Smooth muscle cell (in vitro differentiated cells): ENCODE results near the gene FASTK. TPM values are rescaled to one million over a fixed set of nuclear protein-coding genes. Genes with fewer than 3 reads are reported as not detected.
A peak's percentile ranks its signal among the peaks of the same experiment; 100 is the strongest.

Source experiments
- DNase-seq: peaks from one replicate; lab custom pipeline; 2025; ENCODE audit not compliant: unreplicated experiment; lab: John Stamatoyannopoulos, UW
- H2AFZ ChIP-seq: fragments of 200-600 bp; sonication (generic); 2 replicates; pipeline ENCODE4 v1.6.0; 2016; ENCODE audit warnings: antibody characterized with exemption, low read depth, mild to moderate bottlenecking
- H3F3A ChIP-seq: fragments of 200-600 bp; sonication (generic); 2 replicates; pipeline ENCODE4 v1.6.0; 2017; ENCODE audit warnings: antibody characterized with exemption, low read depth
- H3K27ac ChIP-seq: fragments of 200-600 bp; sonication (generic); 2 replicates; pipeline ENCODE4 v1.5.1; 2016; ENCODE audit warnings: low read depth, mild to moderate bottlenecking
- H3K27me3 ChIP-seq: fragments of 200-600 bp; sonication (generic); 2 replicates; pipeline ENCODE4 v1.6.1; 2016; ENCODE audit warnings: low read depth, mild to moderate bottlenecking
- H3K36me3 ChIP-seq: fragments of 200-600 bp; sonication (generic); 2 replicates; pipeline ENCODE4 v1.5.1; 2016; ENCODE audit warnings: low read depth
- H3K4me1 ChIP-seq: fragments of 200-600 bp; sonication (generic); 2 replicates; pipeline ENCODE4 v1.5.1; 2016; ENCODE audit warnings: low read depth
- H3K4me2 ChIP-seq: fragments of 200-600 bp; sonication (generic); 2 replicates; pipeline ENCODE4 v1.6.0; 2016; ENCODE audit warnings: mild to moderate bottlenecking
- H3K4me3 ChIP-seq: fragments of 200-600 bp; sonication (generic); 2 replicates; pipeline ENCODE4 v1.5.1; 2016; ENCODE audit warnings: mild to moderate bottlenecking
- H3K79me2 ChIP-seq: fragments of 200-600 bp; sonication (generic); 2 replicates; pipeline ENCODE4 v1.6.0; 2016; ENCODE audit warnings: low read depth, mild to moderate bottlenecking
- H3K9ac ChIP-seq: fragments of 200-600 bp; sonication (generic); 2 replicates; pipeline ENCODE4 v1.6.0; 2016; ENCODE audit warnings: low read depth
- H3K9me3 ChIP-seq: fragments of 200-600 bp; sonication (generic); replicated peaks from 2 replicates; pipeline ENCODE4 v1.5.1; 2016; ENCODE audit warnings: low read depth
- H4K20me1 ChIP-seq: fragments of 200-600 bp; sonication (generic); 2 replicates; pipeline ENCODE4 v1.6.0; 2016; ENCODE audit warnings: low read depth
- WGBS: methylation state at CpG from one replicate; pipeline ENCODE4 v1.1.7; 2016; ENCODE audit warnings: low lambda C conversion rate; 5-methylcytosine and 5-hydroxymethylcytosine counted together
- polyA plus RNA-seq: library from polyadenylated mRNA; unstranded; fragments of >200 nt; fragmentation: Nextera tagmentation; extraction: Ambion mirVana; gene quantifications from 2 replicates; pipeline ENCODE4 v1.2.1, GENCODE V29; 2016
- total RNA-seq: library from RNA; depleted of rRNA; stranded (reverse); fragments of >200 nt; gene quantifications from 2 replicates; pipeline ENCODE4 v1.2.3, GENCODE V29; 2014
- TF ChIP-seq, protein P1 (sequence below): fragments of 200-600 bp; sonication (generic); IDR thresholded peaks from 2 replicates; pipeline ENCODE4 v1.5.1; 2017; ENCODE audit warnings: borderline replicate concordance, mild to moderate bottlenecking, antibody characterized with exemption; ENCODE audit not compliant: insufficient read depth, poor library complexity, severe bottlenecking

Gene FASTK
- total and polyA plus RNA-seq, 2 experiments from 2014 or later: 100 to 177 TPM

DNA sequence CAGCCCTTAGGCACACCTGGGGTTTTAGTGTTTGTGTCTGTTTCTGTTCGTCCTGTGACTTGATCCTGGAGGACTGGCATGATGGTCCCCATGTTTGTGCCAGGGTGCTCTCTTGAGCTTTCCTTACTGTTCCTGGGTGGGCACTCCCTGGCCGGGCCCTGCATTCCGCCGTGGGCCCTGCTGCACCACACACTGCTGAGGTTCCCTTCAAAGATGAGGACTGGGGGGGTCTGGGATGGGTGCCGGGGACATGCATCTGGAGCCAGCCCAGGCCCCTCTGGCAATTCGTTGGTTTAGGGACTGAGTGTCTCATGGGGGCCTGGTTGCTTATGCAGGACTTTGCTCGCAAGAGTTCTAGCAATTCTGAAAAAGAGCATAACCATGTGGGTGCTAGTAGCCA is 10.4 kb upstream of the FASTK start:
- DNase-seq: no peak
- Histone ChIP-seq H3K4me2 (no peak overlapping the region), H3K4me1 (peaks cover 24% of the 10 kb centered on the region), H3K36me3 (no peaks in the 10 kb centered on the region), H3K27me3 (no peaks in the 10 kb centered on the region), H3F3A (peaks cover 16% of the 10 kb centered on the region), H2AFZ (no peak overlapping the region), H3K79me2 (peaks cover 89% of the 10 kb centered on the region), H3K27ac (no peak overlapping the region), H3K9me3 (no peaks in the 10 kb centered on the region), H4K20me1 (peaks cover 91% of the 10 kb centered on the region), H3K9ac (no peak overlapping the region), H3K4me3 (no peak overlapping the region)
- TF ChIP-seq, protein P1, sequence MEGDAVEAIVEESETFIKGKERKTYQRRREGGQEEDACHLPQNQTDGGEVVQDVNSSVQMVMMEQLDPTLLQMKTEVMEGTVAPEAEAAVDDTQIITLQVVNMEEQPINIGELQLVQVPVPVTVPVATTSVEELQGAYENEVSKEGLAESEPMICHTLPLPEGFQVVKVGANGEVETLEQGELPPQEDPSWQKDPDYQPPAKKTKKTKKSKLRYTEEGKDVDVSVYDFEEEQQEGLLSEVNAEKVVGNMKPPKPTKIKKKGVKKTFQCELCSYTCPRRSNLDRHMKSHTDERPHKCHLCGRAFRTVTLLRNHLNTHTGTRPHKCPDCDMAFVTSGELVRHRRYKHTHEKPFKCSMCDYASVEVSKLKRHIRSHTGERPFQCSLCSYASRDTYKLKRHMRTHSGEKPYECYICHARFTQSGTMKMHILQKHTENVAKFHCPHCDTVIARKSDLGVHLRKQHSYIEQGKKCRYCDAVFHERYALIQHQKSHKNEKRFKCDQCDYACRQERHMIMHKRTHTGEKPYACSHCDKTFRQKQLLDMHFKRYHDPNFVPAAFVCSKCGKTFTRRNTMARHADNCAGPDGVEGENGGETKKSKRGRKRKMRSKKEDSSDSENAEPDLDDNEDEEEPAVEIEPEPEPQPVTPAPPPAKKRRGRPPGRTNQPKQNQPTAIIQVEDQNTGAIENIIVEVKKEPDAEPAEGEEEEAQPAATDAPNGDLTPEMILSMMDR: no peak
- WGBS: 92% methylated on average over 7 of the region's 7 CpGs

DNA sequence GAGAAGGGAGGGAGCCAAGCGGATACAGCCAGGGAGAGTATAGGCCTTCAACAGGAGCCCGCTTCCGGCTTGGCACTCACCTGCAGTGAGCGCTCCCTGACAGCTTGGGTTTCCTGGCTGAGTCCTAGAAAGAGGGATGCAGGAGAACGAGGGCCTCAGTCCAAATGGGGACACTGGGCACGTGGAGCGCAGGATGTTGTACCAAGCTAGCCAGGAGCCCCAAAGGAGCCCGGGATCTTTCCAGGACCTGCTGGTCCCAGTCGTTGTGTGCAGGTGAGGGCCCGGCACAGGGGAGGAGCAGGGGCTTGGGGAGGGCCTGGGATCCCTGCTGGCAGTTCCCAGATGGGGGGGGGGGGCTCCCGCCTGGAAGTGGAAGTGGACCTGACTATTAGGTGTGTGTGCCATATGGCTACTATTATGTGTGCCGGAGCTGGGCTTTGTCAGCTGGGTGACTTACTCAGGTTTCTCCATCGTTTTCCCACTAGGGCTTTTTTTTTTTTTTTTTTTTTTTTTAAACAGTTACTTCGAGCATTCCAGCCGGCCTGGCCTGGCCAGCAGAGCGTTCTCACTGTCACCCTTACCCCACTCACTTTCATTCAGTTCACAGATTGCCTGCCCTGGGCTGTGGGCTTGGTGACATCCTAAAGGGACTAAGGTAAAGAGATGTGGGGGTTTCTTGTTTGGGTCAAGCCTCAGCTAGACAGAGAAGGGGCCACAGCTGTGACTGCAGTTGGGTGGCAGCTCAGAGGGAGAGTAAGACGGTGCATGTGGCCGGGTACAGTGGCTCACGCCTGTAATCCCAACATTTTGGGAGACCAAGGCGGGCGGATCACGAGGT is 9.5 kb upstream of the FASTK start:
- Histone ChIP-seq H4K20me1 (peaks cover 82% of the 10 kb centered on the region), H3K4me2 (peak overlapping the region; percentile 92), H3K4me1 (peaks cover 28% of the 10 kb centered on the region), H3K4me3 (no peak overlapping the region), H3K79me2 (peaks cover 81% of the 10 kb centered on the region), H2AFZ (no peak overlapping the region), H3K27ac (peak overlapping the region; percentile 93), H3K36me3 (no peaks in the 10 kb centered on the region), H3F3A (peaks cover 21% of the 10 kb centered on the region), H3K27me3 (no peaks in the 10 kb centered on the region), H3K9me3 (no peaks in the 10 kb centered on the region), H3K9ac (peak overlapping the region; percentile 84)
- DNase-seq: no peak
- TF ChIP-seq, protein P1: no peak
- WGBS: 84% methylated on average over 17 of the region's 22 CpGs

DNA sequence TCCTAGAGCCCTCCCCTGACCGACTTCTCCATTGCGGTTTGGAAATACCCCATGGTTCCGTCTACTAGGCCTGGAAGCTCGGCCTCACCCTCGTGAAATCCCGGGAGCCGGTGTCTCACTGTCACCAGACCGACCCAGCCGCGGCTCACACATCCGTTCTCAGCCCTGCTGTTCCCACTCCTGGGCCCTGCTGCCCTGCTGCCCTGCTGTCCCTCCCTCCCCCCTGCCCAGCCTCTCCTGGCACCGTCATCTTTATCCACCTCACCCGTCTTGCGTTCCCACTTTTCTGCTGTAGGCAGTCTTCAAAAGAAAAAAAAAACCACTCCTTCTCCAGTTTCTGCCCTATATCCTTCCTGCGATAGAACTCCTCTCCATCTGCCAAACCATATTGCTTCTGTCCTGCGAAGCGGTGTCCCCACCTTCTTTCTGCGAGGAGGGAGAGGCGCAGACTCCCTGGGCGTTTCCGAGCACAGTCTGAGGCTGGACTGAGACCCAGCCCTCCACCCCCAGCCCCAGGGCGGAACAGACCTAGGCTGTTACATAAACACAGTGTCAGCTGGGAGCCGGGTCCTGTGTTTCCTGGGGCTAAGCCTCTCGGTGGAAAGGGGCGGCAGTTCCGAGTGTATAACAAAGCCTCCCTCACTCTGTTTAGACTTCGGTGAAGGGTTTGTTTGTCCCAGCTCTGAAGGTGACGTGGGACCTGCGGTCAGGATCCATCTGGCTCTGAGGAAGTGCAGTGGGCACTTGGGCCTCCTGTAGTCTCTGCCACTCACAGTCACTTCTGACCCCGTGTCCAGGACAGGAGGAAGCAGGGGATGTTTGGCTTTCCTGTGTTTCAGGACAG is 8.5 kb upstream of the FASTK start:
- Histone ChIP-seq H3K79me2 (peaks cover 70% of the 10 kb centered on the region), H3K27me3 (no peaks in the 10 kb centered on the region), H3K9ac (peak overlapping the region; percentile 84), H3K36me3 (no peaks in the 10 kb centered on the region), H3K4me1 (peaks cover 29% of the 10 kb centered on the region), H3K4me2 (peak overlapping the region; percentile 92), H4K20me1 (peaks cover 72% of the 10 kb centered on the region), H3F3A (peaks cover 27% of the 10 kb centered on the region), H2AFZ (peak overlapping the region; percentile 44), H3K27ac (peak overlapping the region; percentile 93), H3K4me3 (peak overlapping the region; percentile 61), H3K9me3 (no peaks in the 10 kb centered on the region)
- 15% methylated on average over 30 of the region's 30 CpGs for WGBS
- TF ChIP-seq, protein P1: no peak
- no peak for DNase-seq
